H9 (cell line): Measurements from ENCODE around the gene ACTBL2. TPM values are rescaled to one million over a fixed set of nuclear protein-coding genes. Genes with fewer than 3 reads are reported as not detected.

Experiments used
- DNase-seq: peaks from one replicate; pipeline ENCODE4 v3.0.0-alpha.2; 2017
- H2AFZ ChIP-seq: one replicate; pipeline ENCODE4 v1.6.1; 2013; ENCODE audit warnings: mild to moderate bottlenecking, low read length, control low read depth, moderate library complexity
- H2AK5ac ChIP-seq: 2 replicates; pipeline ENCODE4 v1.6.1; 2013; ENCODE audit warnings: low read length, control low read depth, mixed read lengths; ENCODE audit not compliant: insufficient read length
- H2BK120ac ChIP-seq: one replicate; pipeline ENCODE4 v1.6.1; 2013; ENCODE audit warnings: low read depth, mild to moderate bottlenecking, low read length, control low read depth, inconsistent platforms; ENCODE audit not compliant: poor library complexity, severe bottlenecking
- H2BK12ac ChIP-seq: 2 replicates; pipeline ENCODE4 v1.6.1; 2013; ENCODE audit warnings: low read length, control low read depth, mixed read lengths, low read depth; ENCODE audit not compliant: insufficient read length
- H2BK15ac ChIP-seq: 2 replicates; pipeline ENCODE4 v1.6.1; 2013; ENCODE audit warnings: low read depth, low read length, control low read depth
- H2BK20ac ChIP-seq: one replicate; pipeline ENCODE4 v1.6.1; 2013; ENCODE audit warnings: low read depth, mild to moderate bottlenecking, low read length, control low read depth, inconsistent platforms; ENCODE audit not compliant: poor library complexity, severe bottlenecking
- H2BK5ac ChIP-seq: 2 replicates; pipeline ENCODE4 v1.6.1; 2013; ENCODE audit warnings: low read length, control low read depth, mixed read lengths; ENCODE audit not compliant: insufficient read length
- H3K14ac ChIP-seq: 2 replicates; pipeline ENCODE4 v1.6.1; 2013; ENCODE audit warnings: low read length, control low read depth; ENCODE audit not compliant: insufficient read depth
- H3K18ac ChIP-seq: 2 replicates; pipeline ENCODE4 v1.6.1; 2013; ENCODE audit warnings: low read depth, mild to moderate bottlenecking, mixed read lengths, low read length, control low read depth; ENCODE audit not compliant: insufficient read length
- H3K23ac ChIP-seq: 2 replicates; pipeline ENCODE4 v1.6.1; 2013; ENCODE audit warnings: low read length, control low read depth, mixed read lengths, low read depth; ENCODE audit not compliant: insufficient read length
- H3K23me2 ChIP-seq: 2 replicates; pipeline ENCODE4 v1.6.1; 2013; ENCODE audit warnings: low read depth, mild to moderate bottlenecking, mixed read lengths, low read length, control low read depth; ENCODE audit not compliant: insufficient read length, poor library complexity, severe bottlenecking
- H3K27ac ChIP-seq: 2 replicates; pipeline ENCODE4 v1.5.1; 2013; ENCODE audit warnings: low read length, control low read depth, mixed read lengths, low read depth; ENCODE audit not compliant: insufficient read length
- H3K27me3 ChIP-seq: 2 replicates; pipeline ENCODE4 v1.6.1; 2013; ENCODE audit warnings: low read length, control low read depth, inconsistent platforms; ENCODE audit not compliant: insufficient read depth
- H3K4ac ChIP-seq: 2 replicates; pipeline ENCODE4 v1.6.1; 2013; ENCODE audit warnings: low read depth, mild to moderate bottlenecking, control low read depth, inconsistent platforms, low read length, moderate library complexity
- H3K4me1 ChIP-seq: 2 replicates; pipeline ENCODE4 v1.6.1; 2013; ENCODE audit warnings: low read length, control low read depth, inconsistent platforms; ENCODE audit not compliant: insufficient read depth
- H3K4me2 ChIP-seq: 2 replicates; pipeline ENCODE4 v1.6.1; 2013; ENCODE audit warnings: low read length, control low read depth, mixed read lengths; ENCODE audit not compliant: insufficient read length, insufficient read depth
- H3K56ac ChIP-seq: 2 replicates; pipeline ENCODE4 v1.6.1; 2013; ENCODE audit warnings: low read depth, mild to moderate bottlenecking, mixed read lengths, low read length, control low read depth; ENCODE audit not compliant: insufficient read length
- H3K79me1 ChIP-seq: 2 replicates; pipeline ENCODE4 v1.6.1; 2013; ENCODE audit warnings: low read depth, mild to moderate bottlenecking, moderate library complexity, low read length, control low read depth, inconsistent platforms; ENCODE audit not compliant: insufficient read depth, poor library complexity, severe bottlenecking
- H3K79me2 ChIP-seq: 2 replicates; pipeline ENCODE4 v1.6.1; 2013; ENCODE audit warnings: low read length, control low read depth, inconsistent platforms; ENCODE audit not compliant: insufficient read depth
- H3K9ac ChIP-seq: 2 replicates; pipeline ENCODE4 v1.6.1; 2013; ENCODE audit warnings: low read length, control low read depth, mixed read lengths; ENCODE audit not compliant: insufficient read length; ENCODE audit errors: extremely low read depth
- H3K9me3 ChIP-seq: one replicate; pipeline ENCODE4 v1.6.1; 2013; ENCODE audit warnings: low read depth, low read length, inconsistent platforms; ENCODE audit not compliant: control insufficient read depth
- H3T11ph ChIP-seq: one replicate; pipeline ENCODE4 v1.6.1; 2013; ENCODE audit warnings: mild to moderate bottlenecking, low read length, control low read depth, inconsistent platforms
- H4K20me1 ChIP-seq: one replicate; pipeline ENCODE4 v1.6.1; 2013; ENCODE audit not compliant: control insufficient read depth, insufficient read length, insufficient read depth
- H4K5ac ChIP-seq: 2 replicates; pipeline ENCODE4 v1.6.1; 2013; ENCODE audit warnings: low read depth, mild to moderate bottlenecking, mixed read lengths, low read length, control low read depth; ENCODE audit not compliant: insufficient read length
- H4K8ac ChIP-seq: replicated peaks from 2 replicates; pipeline ENCODE4 v1.6.1; 2013; ENCODE audit warnings: low read length, control low read depth, mixed read lengths, low read depth; ENCODE audit not compliant: insufficient read length
- H4K91ac ChIP-seq: 2 replicates; pipeline ENCODE4 v1.6.1; 2013; ENCODE audit warnings: low read depth, mild to moderate bottlenecking, moderate library complexity, mixed read lengths, low read length, control low read depth; ENCODE audit not compliant: insufficient read length
- H3K27ac Mint-ChIP-seq, 3 experiments: 2 replicates in 2 of 3; 3 replicates in 1 of 3; pipeline ENCODE4 v1.8.0; 2020 to 2021; ENCODE audit warnings: mixed read lengths in 3 of 3, mild to moderate bottlenecking in 1 of 3, moderate library complexity in 1 of 3
- H3K27me3 Mint-ChIP-seq: 2 replicates; pipeline ENCODE4 v1.8.0; 2021; ENCODE audit warnings: low read depth, mild to moderate bottlenecking, moderate library complexity, mixed read lengths
- H3K36me3 Mint-ChIP-seq, 3 experiments: 2 replicates in 2 of 3; 3 replicates in 1 of 3; pipeline ENCODE4 v1.8.0; 2020 to 2021; ENCODE audit warnings: low read depth in 3 of 3, mixed read lengths in 3 of 3; ENCODE audit not compliant: insufficient read depth in 1 of 3
- H3K4me1 Mint-ChIP-seq, 2 experiments: 2 replicates each; pipeline ENCODE4 v1.8.0; 2020; ENCODE audit warnings: mixed read lengths in 2 of 2
- H3K4me3 Mint-ChIP-seq, 2 experiments: 2 replicates in 1 of 2; 3 replicates in 1 of 2; pipeline ENCODE4 v1.8.0; 2020 to 2021; ENCODE audit warnings: mild to moderate bottlenecking in 2 of 2, mixed read lengths in 2 of 2, moderate library complexity in 1 of 2
- H3K9me3 Mint-ChIP-seq, 2 experiments: 2 replicates in 1 of 2; 3 replicates in 1 of 2; pipeline ENCODE4 v1.8.0; 2020; ENCODE audit warnings: mild to moderate bottlenecking in 2 of 2, mixed read lengths in 2 of 2, moderate library complexity in 1 of 2
- CTCF ChIP-seq: fragments of 200-600 bp; sonication (generic); conservative IDR thresholded peaks from 3 replicates; pipeline ENCODE4 v1.8.0; 2021; ENCODE audit warnings: antibody characterized with exemption, mild to moderate bottlenecking
- WGBS: extraction: QIAGEN DNeasy Blood & Tissue Kit; methylation state at CpG from one replicate; pipeline ENCODE4 v1.1.7; 2013; ENCODE audit warnings: missing lambda C conversion rate, low lambda C conversion rate, mixed read lengths; ENCODE audit not compliant: insufficient read length; ENCODE audit errors: extremely low coverage; 5-methylcytosine and 5-hydroxymethylcytosine counted together
- total RNA-seq: library from RNA; stranded (reverse); gene quantifications from 2 replicates; pipeline ENCODE4 v1.2.1, GENCODE V29; 2021

Gene ACTBL2
- total RNA-seq, 1 experiment from 2014 or later, result not detected

GRCh38 chr5:57431759-57432158, 50.9 kb downstream of the ACTBL2 start:
- no peaks in the 10 kb centered on the region for H3K27me3 ChIP-seq
- H3K14ac ChIP-seq, result no peak overlapping the region
- Mint-ChIP-seq H3K4me1 (peaks cover 3 to 5% of the 10 kb centered on the region in 2 experiments; a peak in 2 of 4 replicates), H3K9me3 (no peaks in the 10 kb centered on the region), H3K27ac (no peak overlapping the region), H3K27me3 (no peaks in the 10 kb centered on the region), H3K36me3 (no peaks in the 10 kb centered on the region), H3K4me3 (no peak overlapping the region)
- H3T11ph ChIP-seq, result no peak overlapping the region
- WGBS, result no CpG with 5 or more reads among the region's 6 CpGs
- H3K18ac ChIP-seq, result no peak overlapping the region
- H2AK5ac ChIP-seq, result no peak overlapping the region
- H3K56ac ChIP-seq, result no peak overlapping the region
- H3K79me2 ChIP-seq, result no peaks in the 10 kb centered on the region
- H3K9ac ChIP-seq, result no peak overlapping the region
- H3K23ac ChIP-seq, result no peak overlapping the region
- no peak overlapping the region for H3K27ac ChIP-seq
- H4K91ac ChIP-seq, result no peak overlapping the region
- no peaks in the 10 kb centered on the region for H4K20me1 ChIP-seq
- H2BK5ac ChIP-seq, result no peak overlapping the region
- no peak overlapping the region for H3K4me2 ChIP-seq
- no peak for TF ChIP-seq CTCF
- no peaks in the 10 kb centered on the region; the same call in 1 of the 2 replicates for H3K4me1 ChIP-seq
- H2BK120ac ChIP-seq, result no peak overlapping the region
- no peak overlapping the region for H2BK12ac ChIP-seq
- H3K79me1 ChIP-seq, result no peaks in the 10 kb centered on the region
- H2BK20ac ChIP-seq, result no peak overlapping the region
- no peak overlapping the region for H2BK15ac ChIP-seq
- H3K23me2 ChIP-seq, result no peaks in the 10 kb centered on the region
- H2AFZ ChIP-seq, result no peak overlapping the region
- no peak overlapping the region for H4K8ac ChIP-seq
- no peak overlapping the region for H3K4ac ChIP-seq
- no peaks in the 10 kb centered on the region for H3K9me3 ChIP-seq
- H4K5ac ChIP-seq, result no peak overlapping the region
- no peak for DNase-seq
